ENCODE data around the gene COTL1.
"Not testable (repeated sequence)": the region's sequence is repeated elsewhere in the genome, so short reads cannot be mapped to it uniquely, and the experiment has no call there.

The COTL1 gene

DNA sequence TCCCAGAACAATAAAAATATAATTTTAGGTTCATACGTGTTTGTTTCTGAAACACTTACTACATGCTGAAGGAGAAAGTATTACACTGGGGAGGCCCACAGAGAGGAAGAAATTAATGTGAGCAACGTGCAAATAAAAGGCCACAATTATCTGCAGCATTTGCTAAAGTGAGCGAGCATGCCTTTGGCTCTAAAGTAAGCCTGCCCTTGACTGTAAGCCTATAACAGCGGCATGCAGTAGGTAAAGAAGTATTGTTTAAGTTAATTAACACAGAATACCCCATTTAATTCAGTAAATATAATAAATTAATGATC lies 13.2 kb upstream of the COTL1 start:
- H3K36me3 Mint-ChIP-seq: no peaks in the 10 kb centered on the region
- H3K27ac Mint-ChIP-seq: no peak overlapping the region
- H3K27me3 Mint-ChIP-seq: no peaks in the 10 kb centered on the region
- no peaks in the 10 kb centered on the region for H3K9me3 Mint-ChIP-seq (ENCODE audit: low read depth)
- H3K4me3 Mint-ChIP-seq: peak overlapping the region; percentile 39
- peaks cover 31% of the 10 kb centered on the region for H3K4me1 Mint-ChIP-seq (ENCODE audit: low read depth)

DNA sequence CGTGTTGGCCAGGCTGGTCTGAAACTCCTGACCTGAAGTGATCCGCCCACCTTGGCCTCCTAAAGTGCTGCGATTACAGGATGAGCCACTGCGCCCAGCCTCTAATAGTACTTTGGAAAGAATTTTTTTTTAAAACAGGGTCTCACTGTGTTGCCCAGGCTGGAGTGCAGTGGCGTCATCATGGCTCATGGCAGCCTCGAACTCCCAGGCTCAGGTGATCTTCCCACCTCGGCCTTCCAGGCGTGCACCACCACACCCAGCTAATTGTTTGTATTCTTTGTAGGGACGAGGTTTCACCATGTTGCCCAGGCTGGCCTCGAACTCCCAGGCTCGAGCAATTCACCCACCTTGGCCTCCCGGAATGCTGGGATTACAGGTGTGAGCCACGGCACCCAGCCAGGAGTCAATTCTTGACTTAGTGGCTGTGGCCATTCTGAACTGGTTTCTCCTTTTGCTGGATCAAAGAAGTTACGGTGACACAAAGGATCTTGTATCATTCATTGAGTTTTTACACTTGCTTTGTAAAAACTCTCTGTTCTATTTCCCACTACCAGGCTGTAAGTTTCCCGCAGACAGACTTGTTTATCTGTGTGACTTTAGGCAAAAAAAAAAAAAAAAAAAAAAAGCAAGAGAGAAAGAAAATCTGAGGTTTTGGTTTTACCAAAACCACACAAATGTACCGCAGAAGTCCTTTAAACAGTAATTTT lies 12.7 kb upstream of the COTL1 start:
- no peaks in the 10 kb centered on the region for H3K9me3 Mint-ChIP-seq (ENCODE audit: low read depth)
- peak overlapping the region; percentile 19 for H3K27ac Mint-ChIP-seq
- H3K36me3 Mint-ChIP-seq: no peaks in the 10 kb centered on the region
- no peaks in the 10 kb centered on the region for H3K27me3 Mint-ChIP-seq
- peak overlapping the region; percentile 39 for H3K4me3 Mint-ChIP-seq
- H3K4me1 Mint-ChIP-seq (ENCODE audit: low read depth): peaks cover 31% of the 10 kb centered on the region

DNA sequence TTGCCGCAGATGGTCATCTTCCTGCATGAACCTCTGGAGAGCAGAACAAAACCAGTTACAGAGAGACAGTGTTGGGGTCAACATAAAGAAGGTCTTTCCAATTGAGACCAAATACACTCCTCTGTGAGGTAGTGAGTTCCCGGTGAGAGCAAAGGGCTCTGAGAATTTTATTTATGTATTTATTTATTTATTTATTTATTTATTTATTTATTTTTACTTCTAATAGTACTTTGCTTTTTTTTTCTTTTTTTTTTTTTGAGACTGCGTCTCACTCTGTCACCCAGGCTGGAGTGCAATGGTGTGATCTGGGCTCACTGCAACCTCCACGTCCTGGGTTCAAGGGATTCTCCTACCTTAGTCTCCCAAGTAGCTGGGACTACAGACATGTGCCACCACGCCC lies 12.1 kb upstream of the COTL1 start:
- H3K9me3 Mint-ChIP-seq (ENCODE audit: low read depth): no peaks in the 10 kb centered on the region
- no peaks in the 10 kb centered on the region for H3K36me3 Mint-ChIP-seq
- no peak overlapping the region for H3K27ac Mint-ChIP-seq
- peaks cover 31% of the 10 kb centered on the region for H3K4me1 Mint-ChIP-seq (ENCODE audit: low read depth)
- H3K4me3 Mint-ChIP-seq: no peak overlapping the region
- no peaks in the 10 kb centered on the region for H3K27me3 Mint-ChIP-seq

DNA sequence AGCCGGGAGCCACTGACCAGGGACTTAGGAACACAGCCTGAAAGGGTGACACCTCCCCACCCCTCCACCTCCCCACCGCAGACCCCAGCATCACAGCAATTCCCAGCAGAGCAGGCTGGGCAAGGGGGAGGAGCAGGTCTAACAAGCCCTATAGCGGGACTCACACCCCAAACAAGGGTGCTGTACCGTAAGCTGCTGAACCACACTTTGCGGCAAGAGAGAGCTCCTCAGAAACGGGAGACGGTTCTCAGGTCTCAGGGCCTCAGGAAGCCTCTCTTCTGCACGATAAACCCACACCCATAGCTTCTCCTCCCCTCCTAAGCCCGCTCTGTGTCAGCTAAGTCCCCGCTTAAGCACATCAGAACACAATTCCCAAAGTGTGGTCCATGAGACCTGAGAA lies 11.7 kb upstream of the COTL1 start:
- H3K4me3 Mint-ChIP-seq: no peak overlapping the region
- H3K4me1 Mint-ChIP-seq (ENCODE audit: low read depth): peaks cover 31% of the 10 kb centered on the region
- no peaks in the 10 kb centered on the region for H3K27me3 Mint-ChIP-seq
- no peaks in the 10 kb centered on the region for H3K36me3 Mint-ChIP-seq
- no peaks in the 10 kb centered on the region for H3K9me3 Mint-ChIP-seq (ENCODE audit: low read depth)
- H3K27ac Mint-ChIP-seq: no peak overlapping the region

DNA sequence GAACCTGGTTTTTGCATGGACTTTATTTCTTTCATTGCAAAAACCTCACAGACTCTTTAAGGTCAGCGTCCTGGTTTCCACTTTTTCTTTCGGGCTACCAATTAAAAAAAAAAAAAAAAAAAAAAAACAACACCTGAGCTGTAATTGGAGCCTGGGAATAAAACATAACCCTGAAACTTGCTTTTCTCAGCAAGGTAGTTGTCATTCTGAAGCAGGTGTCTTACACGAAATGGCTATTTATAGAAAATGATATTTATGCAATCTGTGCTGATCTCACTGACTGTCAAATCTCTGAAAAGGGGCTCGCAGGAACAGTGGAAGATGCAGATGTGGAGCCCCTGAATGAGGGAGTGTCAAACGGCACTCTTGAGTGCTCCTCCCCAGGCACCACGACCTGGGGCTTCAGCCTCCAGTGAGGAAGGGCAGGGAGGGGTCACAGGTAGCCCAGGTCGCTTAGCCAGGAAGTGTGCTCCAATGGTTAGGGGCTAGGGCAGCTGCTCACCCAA lies 10.4 kb upstream of the COTL1 start:
- Mint-ChIP-seq H3K4me1 (ENCODE audit: low read depth) (peaks cover 31% of the 10 kb centered on the region), H3K4me3 (no peak overlapping the region), H3K9me3 (ENCODE audit: low read depth) (no peaks in the 10 kb centered on the region), H3K36me3 (no peaks in the 10 kb centered on the region), H3K27me3 (no peaks in the 10 kb centered on the region), H3K27ac (no peak overlapping the region)

DNA sequence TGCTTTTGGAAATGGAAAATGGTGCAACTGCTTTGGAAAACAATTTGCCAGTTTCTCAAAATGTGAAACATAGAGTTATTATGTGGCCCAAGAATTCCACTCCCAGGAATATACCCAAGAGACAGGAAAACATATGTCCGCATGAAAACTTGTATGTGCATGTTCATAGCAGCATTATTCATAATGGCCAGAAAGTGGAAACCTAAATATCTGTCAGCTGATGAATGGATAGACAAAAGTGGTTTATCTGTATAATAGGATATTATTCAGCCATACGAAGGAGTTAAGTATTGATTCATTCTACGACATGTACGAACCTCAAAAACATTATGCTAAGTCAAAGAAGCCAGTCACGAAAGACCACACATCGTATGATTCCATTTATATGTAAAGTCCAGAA lies 7.7 kb upstream of the COTL1 start:
- Mint-ChIP-seq H3K4me3 (no peak overlapping the region), H3K4me1 (ENCODE audit: low read depth) (peaks cover 13% of the 10 kb centered on the region)

DNA sequence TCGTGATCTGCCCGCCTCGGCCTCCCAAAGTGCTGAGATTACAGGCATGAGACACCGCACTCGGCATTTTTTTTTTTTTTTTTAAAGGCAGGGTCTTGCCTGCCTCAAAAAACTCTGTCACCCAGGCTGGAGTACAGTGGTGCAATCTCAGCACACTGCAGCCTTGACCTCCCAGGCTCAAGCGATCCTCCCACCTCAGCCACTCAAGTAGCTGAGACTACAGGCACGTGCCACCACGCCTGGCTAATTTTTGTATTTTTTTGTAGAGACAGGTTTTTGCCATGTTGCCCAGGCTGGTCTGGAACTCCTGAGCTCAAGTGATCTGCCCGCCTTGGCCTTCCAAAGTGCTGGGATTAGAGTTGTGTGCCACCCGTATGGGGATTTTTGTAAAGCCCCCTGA lies 3.0 kb upstream of the COTL1 start:
- H3K27ac Mint-ChIP-seq; H3K9me3 Mint-ChIP-seq (ENCODE audit: low read depth); H3K27me3 Mint-ChIP-seq; H3K36me3 Mint-ChIP-seq; H3K4me3 Mint-ChIP-seq: not testable (repeated sequence)
- H3K4me1 Mint-ChIP-seq (ENCODE audit: low read depth): peaks cover 10% of the 10 kb centered on the region

More for the DNA sequence above, 7.7 kb upstream of the COTL1 start:
- H3K36me3 Mint-ChIP-seq: no peaks in the 10 kb centered on the region
- H3K9me3 Mint-ChIP-seq (ENCODE audit: low read depth): no peaks in the 10 kb centered on the region
- H3K27ac Mint-ChIP-seq: no peak overlapping the region
- H3K27me3 Mint-ChIP-seq: no peaks in the 10 kb centered on the region

DNA sequence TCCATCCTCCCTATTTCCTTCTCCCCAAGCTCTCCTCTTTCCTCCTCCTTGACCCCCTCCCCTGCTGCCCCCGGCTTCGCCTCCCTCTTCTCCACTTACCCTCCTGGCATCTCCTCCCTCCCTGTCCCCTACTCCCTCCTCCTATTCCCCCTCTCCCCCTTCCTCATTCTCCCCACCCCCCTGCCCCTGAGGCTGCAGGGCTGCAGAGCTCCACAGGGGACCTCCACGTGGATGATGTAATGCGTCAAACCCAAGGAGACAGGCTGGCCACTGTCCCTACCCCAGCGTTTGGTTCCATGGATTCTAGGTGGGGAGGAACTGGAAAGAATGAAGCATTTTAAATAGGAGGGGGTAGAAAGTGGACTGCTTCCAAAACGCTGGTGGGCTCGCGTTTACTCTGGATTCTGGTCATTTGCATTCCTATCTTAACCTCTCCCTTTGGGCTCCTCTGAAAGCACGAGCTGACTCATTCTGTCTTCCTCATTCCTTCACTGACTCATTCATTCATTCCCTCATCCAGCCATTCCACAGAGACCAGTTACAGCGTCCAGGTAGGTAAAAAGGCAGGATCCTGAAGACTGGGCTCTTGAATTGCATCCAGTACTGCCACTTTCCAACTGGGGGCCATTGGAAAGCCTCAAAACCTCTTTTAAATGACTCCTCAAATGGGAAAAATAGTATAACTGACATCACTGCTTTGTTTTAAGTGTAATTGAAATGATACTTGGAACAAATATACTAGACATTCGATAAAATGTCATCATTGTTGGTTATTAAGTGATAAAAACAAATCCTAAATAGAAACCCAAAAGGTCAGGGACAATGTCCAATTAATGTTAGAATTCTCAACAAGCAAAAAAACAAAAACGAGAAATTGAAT lies 943 bp upstream of the COTL1 start:
- Mint-ChIP-seq H3K27ac (peak overlapping the region; percentile 61), H3K9me3 (ENCODE audit: low read depth) (no peaks in the 10 kb centered on the region), H3K4me1 (ENCODE audit: low read depth) (peaks cover 31% of the 10 kb centered on the region), H3K4me3 (peak overlapping the region; percentile 59), H3K27me3 (no peaks in the 10 kb centered on the region), H3K36me3 (peaks cover 8% of the 10 kb centered on the region)

DNA sequence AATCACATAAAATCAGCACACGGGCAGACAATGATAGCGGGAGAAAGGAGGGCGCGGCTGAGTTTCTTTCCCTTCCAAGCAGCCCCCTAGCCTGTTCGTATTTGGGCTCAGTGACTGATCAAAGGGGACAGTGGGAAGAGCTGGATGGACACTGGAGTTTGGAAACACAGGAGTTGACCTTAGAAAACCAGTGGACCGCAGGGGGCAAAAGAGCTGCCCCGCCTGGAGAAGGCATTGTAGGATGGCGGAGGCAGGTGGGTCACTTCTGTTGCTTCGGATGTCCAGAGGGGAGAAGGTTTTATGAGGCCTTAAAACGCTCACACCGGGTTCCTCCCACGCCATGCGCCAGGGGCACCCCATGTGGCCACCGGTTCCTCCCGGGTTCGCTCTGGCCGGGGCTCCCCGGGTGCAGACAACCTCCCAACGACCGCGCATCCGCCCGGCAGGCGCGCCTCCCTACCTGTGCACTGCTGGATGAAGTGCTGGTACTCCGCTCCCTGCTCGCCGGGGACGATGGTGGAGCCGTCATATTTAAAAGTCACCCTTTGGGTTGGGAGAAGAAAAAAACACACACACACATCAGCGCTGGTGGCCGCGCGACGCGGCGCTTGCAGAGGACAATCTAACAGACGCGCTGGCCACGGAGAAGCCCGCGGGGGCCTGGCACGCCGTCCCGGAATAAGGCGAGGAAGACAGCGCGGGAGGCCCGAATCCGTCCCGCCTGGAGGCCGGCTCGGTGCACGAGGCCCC lies 662 bp downstream of the COTL1 start:
- Mint-ChIP-seq H3K27me3 (no peaks in the 10 kb centered on the region), H3K36me3 (peaks cover 8% of the 10 kb centered on the region), H3K9me3 (ENCODE audit: low read depth) (no peaks in the 10 kb centered on the region), H3K4me3 (peak overlapping the region; percentile 98), H3K27ac (peak overlapping the region; percentile 92), H3K4me1 (ENCODE audit: low read depth) (peaks cover 43% of the 10 kb centered on the region)

DNA sequence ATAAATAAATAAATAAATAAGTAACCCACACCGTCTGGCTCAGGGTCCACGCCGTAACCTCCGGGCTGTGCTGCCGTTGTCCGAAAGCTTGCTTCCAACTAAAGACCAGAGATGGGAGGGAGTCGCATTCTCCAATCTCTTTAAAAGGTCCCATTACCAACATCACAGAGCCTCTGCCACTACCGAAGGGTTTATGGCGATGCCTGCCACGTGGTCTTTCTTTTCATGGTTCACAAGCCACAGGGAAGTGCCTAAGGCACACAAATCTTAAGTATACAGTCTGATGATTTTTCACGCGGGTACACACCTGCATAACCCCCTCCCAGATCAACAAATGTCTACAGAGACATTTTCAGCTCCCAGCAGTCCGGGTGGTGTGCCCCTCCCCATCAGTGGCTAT lies 1.4 kb downstream of the COTL1 start:
- peaks cover 11% of the 10 kb centered on the region for H3K36me3 Mint-ChIP-seq
- peaks cover 48% of the 10 kb centered on the region for H3K4me1 Mint-ChIP-seq (ENCODE audit: low read depth)

DNA sequence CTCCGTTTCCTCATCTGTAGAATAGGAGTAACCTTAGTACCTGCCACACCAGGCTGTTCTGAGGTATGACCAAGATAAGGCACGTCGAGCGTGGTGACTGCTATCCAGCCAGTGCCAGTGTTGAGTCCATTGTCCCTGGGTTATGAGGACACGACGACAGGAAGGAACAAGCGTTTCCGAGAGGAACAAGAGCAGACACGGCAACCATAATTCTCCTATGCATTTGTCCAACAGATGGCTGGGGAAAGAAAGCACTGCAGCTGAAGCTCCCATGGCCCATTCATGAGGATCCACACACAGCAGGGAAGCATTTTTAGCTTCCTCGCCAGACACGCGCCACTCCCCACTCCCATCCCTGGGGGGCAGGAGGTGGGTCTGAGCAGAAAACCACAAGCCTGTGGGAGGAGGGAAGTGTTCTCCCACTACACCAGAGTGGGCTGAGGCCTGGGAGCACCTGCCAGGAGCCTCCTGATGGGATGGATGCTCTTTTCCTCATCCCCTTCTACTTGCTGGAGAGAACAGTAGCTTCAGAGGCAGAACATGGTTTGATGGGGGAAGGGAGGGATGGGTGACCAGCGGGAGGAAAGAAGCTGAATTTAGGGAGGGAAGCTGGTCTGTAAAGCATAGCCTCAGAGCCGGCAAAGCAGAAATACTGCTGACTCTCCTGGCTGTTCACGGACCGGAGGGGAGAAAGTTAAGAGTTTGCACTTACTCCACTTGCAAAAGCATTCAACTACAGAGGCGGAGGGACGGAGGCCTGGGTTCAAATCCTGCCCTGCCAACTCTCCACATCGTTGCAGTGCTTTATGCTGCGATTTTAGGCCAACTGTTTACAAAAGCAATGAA lies 2.7 kb downstream of the COTL1 start:
- H3K27ac Mint-ChIP-seq: peak overlapping the region; percentile 91
- H3K4me3 Mint-ChIP-seq: peak overlapping the region; percentile 98
- peaks cover 19% of the 10 kb centered on the region for H3K36me3 Mint-ChIP-seq
- no peaks in the 10 kb centered on the region for H3K9me3 Mint-ChIP-seq (ENCODE audit: low read depth)
- H3K27me3 Mint-ChIP-seq: no peaks in the 10 kb centered on the region
- H3K4me1 Mint-ChIP-seq (ENCODE audit: low read depth): peaks cover 61% of the 10 kb centered on the region

More for the DNA sequence above, 1.4 kb downstream of the COTL1 start:
- Mint-ChIP-seq H3K27ac (peak overlapping the region; percentile 92), H3K27me3 (no peaks in the 10 kb centered on the region), H3K9me3 (ENCODE audit: low read depth) (no peaks in the 10 kb centered on the region), H3K4me3 (peak overlapping the region; percentile 98)

DNA sequence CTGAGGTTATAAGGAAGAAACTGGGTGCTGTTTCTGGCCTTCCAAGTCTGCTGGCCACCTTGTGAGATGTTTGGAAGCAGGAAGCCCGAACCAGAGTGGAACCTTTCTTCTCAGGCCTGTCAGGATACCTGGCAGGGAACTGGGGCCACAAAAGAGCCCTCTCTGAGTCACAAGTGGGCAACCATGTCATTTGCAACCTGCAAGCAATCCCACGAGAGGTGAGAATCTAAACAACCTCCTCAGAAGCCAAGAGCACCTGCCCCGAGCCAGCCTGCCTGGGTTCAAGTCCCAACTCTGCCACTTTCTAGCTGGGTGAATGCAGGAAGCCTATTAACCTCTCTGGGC lies 3.3 kb downstream of the COTL1 start:
- Mint-ChIP-seq H3K27ac (peak overlapping the region; percentile 91), H3K4me3 (peak overlapping the region; percentile 98), H3K4me1 (ENCODE audit: low read depth) (peaks cover 67% of the 10 kb centered on the region), H3K36me3 (peaks cover 19% of the 10 kb centered on the region), H3K9me3 (ENCODE audit: low read depth) (no peaks in the 10 kb centered on the region), H3K27me3 (no peaks in the 10 kb centered on the region)

DNA sequence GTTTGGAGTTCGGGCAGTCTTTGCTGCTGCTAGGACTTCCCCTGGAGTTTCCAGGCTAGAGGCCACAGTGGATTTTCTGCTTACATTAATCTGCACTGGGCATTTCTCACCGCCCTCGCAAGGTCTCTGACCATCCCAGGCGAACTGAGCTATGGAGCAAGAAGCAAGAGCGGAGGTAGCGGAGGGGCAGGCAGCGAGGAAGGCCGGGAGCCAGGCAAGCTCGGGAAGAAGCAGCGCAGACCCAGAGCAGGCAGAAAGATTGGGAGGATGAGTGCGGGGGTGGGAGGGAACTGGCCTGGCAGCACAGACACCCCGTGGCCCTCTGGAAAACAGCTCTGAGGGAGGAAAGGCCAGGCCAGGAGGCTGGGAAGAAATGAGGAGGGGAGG lies 3.8 kb downstream of the COTL1 start:
- Mint-ChIP-seq H3K9me3 (ENCODE audit: low read depth) (no peaks in the 10 kb centered on the region), H3K27me3 (no peaks in the 10 kb centered on the region), H3K4me3 (peak overlapping the region; percentile 98), H3K27ac (peak overlapping the region; percentile 77), H3K4me1 (ENCODE audit: low read depth) (peaks cover 73% of the 10 kb centered on the region), H3K36me3 (peaks cover 19% of the 10 kb centered on the region)

DNA sequence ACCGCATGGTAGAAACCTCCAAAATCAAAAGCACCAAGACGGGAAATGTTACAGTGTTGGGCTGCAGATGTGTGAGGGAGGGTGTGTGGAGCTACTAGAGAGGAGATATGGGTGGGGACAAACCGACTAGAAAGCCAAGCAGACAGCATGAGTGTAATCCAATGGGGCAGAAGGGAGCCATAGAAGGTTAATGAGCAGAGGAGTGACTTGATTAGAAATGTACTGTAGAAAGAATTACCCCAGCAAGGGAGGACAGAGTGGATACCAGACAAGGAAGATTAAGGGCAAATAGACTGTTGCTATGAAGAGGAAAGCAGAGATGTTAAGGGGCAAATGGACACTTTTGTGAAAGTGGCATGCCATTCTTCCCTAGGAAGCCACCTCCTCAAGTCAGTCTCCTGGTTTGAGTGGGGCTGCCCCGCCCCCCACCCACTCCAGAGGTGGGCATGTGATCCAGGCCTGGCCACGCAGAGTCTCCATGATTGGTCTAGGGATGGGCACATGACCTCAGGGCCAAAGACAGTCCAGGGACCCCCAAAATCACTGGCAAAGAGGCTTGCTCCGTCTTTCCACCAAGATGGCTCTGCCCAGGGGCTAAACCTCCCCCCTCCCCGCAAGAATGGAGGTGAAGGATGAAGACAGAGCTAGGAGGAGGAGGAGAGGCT lies 4.3 kb downstream of the COTL1 start:
- Mint-ChIP-seq H3K27ac (peak overlapping the region; percentile 77), H3K36me3 (peaks cover 19% of the 10 kb centered on the region), H3K27me3 (no peaks in the 10 kb centered on the region), H3K4me3 (peak overlapping the region; percentile 98), H3K9me3 (ENCODE audit: low read depth) (no peaks in the 10 kb centered on the region), H3K4me1 (ENCODE audit: low read depth) (peaks cover 76% of the 10 kb centered on the region)

All from activated naive CD8-positive, alpha-beta T cell (primary cell).